ENCODE results near the gene TNIK. TPM values are rescaled to one million over a fixed set of nuclear protein-coding genes. Genes with fewer than 3 reads are reported as not detected.

Gene TNIK
- total RNA-seq, 1 donor from 2014 or later: 5.7 TPM

DNA sequence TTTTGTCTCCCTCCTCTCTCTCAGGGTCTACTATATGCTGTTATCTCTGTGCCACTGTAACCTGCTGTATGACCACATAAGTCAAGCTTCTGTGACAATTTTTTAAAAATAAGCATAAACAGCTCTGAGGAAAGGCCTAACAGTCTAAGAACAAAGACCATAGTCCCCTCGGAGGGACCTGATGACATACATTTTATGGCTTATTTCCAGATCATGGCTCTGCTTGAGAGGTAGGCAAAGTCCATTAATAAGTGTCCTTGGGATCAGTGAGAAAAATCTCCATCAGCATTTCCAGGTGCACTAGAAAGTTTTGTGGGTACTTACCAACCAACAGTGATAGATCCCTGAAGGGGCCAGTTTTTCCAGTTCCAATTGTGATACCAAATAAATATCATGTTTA lies 123.8 kb downstream of the TNIK start:
- DNase-seq: no peak

DNA sequence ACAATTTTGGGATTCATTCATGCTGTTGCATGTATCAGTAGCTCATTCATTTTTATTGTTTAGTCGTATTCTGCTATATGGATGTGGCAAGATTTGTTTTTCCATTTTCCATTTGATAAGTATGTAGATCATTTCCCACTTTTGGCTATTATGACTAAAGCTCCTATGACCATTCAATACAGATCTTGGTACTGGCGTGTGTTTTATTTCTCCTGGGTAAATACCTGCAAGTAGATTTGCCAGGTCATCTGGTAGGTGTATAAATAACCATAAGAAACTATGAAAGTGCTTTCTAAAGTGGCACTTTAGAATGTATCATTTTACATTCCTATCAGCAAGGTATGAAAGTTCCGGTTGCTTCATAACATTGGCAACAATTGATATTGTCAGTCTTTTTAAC lies 124.6 kb downstream of the TNIK start:
- DNase-seq: no peak

DNA sequence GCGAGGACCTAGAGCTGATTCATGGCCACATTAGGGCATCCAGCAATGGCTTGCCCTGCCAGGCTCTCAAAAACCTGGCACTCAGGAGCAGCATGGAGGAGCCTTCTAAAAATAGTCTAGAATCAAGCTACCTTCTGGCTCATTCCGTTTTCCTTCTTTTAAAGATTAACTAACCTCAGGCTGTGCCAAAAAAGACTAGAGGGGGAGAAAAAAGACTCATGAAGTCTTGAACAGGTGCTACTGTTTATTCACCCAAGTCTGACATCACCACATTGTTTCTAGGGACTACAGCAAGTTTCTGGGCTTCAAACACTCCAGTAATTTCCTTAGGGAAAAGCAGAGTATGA lies 125.8 kb downstream of the TNIK start:
- DNase-seq: no peak

DNA sequence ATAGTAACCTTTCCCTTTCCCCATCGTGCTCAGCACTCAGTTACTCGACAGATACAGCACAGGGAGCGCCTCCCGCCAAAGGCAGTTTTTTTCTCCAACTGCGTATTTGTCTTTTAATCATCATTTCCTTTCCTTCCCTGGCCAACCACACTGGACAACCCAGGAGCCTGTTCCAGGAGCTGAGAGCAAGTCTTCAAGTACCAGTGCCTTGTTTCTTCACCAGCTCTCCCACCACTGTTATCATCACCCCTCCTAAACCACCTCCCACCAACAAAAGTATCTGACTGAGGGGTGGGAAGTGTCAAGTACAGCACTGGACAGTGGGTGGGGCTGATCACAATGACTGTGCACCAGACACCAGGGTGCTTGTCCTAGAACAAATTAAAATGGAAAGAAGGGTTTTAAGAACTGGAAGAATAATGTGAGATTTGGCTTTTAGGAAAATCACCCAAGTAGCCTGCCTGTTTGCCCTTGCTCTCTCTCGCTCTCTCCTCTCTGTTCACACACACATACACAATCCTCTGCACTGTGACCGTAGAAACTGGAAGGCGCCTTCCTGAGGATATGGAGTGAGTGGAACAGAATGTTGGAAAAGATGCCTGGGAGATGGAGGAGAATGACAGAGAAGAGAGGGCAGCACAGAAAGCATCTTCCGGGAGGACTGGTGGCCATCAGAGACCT lies 126.3 kb downstream of the TNIK start:
- DNase-seq: no peak

DNA sequence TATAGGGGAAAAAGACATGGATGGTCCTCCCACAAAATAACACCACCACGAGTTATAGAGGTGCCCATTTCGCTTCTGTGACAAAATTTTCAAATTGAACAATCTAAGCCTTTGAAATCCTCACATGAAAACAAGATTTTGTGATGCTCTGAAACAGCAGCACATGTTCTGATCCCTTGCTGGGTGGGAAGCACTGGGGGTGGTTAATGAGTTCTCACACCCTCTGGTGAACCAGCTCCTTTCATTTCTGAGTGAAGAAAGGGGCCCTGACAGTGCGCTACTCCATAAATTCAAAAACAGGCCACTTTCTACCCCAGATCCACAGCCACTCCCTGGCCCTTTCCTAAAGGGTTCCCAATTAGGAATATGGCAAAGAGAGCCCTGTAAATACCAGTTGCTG lies 129.3 kb downstream of the TNIK start:
- no peak for DNase-seq

DNA sequence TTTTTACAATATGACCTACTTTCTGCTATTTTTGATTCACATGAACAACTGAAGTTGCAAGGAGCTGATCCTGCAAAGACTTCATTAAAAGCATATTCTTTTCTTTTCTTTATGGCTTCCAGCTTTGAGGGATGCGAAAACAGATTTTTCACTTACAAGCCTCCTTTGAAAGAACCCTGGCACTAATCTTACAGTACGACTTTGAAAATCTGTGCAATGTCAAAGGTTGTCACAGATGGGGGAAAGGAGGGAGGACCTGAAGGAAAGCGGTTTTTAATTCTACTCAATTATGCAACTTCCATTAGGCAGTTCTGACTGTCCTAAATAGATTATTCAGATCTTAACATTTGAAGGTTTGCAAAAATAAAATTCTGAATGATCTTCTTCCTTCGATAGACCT lies 130.5 kb downstream of the TNIK start:
- DNase-seq: no peak

DNA sequence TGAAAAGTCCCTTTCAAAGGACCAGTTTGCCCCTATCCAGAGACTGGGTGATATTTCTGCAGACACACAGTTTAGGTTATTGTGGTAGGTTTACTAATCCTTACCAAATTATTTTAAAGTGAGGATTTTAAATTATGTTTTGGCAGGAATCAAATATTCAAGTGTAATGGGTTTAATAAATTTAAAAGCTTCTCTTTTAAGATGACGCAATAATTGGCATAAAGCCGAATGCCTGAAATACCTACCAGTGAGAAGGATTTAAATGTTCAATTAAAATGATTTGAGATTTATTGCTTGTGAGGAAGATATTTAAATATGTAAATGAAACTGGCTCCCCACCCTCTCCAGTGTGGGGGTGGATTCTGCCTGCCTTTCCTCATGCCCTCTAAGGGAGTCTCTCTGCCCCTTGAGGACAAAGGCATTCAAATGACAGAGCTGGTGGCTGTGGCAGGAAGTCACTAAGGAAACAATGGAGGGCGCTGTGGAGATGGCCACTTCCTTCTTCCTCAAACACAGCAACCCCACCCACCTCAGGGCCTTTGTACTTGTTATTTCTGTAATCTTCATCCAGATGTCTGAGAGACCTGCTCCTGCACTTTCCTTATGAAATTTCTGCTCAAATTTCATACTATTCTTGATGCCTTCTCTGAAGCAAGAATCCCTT lies 131.7 kb downstream of the TNIK start:
- no peak for DNase-seq

DNA sequence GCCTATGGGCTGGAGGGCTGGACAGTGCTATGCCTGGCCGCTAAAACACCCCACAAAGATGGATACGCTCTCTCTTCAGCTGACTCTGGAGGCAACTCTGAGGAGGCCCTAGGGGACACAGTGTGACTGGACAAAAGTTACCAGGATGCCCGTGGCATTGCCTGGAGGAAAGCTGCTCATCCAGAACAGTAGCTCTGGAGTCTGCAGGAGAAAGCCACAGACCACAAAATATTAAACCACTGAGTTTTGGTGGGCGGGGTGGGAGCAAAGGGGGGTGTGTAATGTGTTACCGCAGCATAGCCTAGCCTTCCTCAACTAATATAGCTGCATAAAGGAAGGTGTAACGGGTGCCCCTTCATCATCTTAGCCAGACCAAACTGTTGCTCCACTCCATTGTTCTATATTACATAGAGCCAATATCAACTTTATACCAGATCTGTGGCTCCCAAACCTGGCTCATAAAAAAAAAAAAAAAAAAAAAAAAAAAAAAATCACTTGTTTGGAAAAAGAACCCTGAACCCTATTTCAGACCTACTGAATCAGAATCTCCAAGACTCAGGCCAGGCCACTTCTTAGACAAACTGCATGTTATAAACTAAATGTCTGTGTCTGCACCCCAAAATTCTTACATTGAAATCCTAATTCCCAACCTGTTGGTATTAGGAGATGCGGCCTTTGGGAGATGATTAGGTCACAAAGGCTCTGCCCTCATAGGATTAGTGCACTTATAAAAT lies 132.6 kb downstream of the TNIK start:
- no peak for DNase-seq

DNA sequence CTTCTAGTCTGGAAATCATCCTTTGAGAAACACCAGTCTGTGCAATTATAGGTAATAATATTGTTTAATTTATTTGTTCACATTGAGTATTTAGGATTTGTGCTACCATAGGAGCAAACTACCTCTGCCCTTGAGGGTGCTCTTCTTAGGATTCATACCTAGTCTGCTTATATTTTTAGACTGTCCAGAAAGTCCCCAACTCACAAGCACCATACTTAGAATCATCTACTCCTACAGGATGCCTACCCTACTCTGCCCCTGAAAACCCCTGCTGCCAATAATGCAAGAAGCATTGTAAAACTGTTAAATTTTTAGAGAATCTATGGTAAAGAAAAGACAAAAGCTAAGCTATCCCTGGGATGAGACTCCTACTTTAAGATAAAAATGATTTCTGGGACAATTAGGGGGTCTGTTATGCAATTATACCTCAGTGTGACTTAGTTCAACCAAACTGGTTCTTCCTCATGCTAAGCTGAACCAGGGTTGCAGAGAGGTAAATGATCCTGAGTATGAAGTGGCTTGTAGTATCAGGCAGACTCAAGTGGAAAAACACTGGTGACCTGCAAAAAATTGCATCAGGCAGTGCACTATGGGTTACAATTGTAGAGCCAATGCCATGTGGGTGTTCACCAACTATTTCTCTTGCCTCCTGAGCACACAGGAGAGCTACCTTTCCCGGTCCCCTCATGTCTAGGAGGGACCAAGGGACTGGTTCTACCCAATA lies 133.3 kb downstream of the TNIK start:
- no peak for DNase-seq

DNA sequence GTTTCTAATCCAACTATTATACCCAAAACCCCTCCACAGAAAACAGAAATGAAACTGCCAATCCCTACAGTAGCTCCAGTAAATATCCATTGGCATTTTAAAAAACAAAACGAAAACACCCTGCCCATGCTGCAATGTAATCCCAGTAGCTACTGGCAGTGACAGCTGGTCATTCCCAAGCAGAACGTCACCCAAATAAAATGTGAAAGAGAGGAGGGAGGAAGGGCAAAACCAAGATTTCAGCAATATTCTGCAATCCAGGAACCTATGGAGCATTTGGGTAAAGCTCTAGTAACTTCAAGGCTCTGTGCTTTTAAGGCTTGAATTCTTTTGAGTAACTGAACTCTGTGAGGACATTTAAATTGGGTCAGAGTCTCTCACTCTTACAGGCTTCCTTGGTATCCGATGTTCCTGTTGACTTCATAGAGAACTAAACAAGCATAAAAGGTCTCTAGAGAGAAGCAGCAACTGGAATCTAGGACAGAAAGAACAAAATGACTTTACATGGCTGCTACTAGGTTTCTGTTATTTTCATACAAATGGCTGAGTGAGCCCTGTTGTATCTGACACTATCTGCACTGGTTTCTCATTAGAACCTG lies 136.2 kb downstream of the TNIK start:
- DNase-seq: no peak

DNA sequence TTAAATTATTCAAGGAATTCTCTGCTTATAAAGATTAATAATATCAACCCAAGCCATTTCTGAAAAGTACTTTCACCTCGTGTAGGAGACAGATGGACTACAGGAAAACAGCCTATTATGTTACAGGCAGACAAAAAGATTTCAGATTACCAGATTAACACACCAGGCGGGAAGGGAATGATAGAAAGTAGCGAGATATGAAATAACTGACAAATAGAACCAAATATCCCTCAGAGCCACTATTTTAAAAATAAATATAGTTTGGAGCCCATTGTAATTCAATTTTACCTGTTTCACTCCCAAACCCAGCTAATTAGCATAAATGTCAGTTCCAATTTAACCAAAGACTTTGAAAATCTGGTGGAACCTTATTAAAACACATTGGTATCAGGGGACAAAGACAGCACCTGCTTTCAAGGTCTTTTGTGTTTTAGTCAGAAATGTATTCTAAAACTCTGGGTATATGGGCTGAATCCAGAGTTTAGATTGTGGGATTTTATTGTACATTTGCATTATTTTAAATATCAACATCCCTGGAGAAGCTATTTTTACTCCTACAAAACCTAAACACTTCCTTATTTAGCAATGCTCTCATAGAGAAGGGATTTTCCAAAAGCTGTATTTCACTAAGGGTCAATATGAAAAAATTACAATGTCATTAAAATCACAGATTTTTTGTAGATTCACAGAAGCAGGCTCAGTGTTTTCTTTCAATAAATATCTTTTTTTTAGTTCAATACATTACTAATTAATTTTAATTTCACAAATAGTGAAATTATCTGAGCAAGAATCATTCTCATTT lies 138.4 kb downstream of the TNIK start:
- DNase-seq: no peak

DNA sequence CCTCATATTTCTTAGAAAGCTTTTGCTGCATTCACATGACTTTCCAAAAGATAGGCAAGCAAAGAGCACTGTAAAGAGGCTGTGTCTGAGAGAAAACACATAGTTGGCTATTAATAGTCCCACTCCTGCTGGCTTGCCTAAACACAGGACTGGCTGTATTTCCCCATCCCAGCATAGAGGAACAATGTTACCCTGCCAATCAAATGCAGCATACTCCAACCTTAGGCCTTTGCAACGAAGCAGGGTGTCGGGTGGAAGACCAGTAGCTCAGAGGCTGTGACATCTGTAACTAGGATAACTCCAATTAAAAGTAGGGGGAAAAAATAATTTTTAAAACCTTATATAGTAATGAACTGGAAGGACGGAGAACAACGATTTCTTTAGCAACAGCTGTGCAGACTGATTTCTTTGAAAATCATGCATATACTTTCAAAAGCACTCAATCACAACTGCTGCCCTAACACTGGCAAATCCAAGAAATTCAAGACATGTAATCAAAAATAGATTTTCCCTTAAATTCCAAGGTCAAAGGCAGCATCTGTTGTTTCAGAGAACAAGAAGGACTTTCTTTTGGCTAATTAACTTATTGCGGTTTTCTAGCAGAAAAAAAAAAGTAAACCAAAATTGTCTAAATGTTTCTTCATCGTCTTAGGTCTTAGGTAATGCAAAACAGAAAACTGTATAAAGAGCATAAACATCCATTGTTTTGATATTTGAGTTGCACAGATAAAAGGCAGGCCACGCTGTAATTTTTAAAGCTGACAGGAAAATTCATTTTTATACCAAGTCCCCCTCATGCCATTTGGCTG lies 139.3 kb downstream of the TNIK start:
- DNase-seq: no peak

DNA sequence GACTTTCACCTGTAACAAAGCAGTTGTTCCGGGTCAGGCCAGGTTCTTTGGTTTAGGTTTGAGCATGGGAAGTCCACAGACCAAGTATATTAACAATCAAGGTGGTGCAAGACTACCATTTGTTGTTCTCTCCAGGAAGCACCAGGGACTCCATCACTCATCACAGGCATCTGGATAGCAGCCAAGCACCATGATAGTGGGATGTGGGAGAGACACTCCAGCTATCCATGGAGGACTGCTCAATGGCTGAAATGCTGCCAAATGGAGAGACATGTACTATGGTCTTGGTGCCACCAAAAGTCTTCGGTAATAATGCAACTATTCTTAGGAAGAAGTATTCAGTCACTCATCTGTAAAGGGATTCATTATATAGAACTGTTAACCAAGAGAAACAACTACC lies 143.0 kb downstream of the TNIK start:
- no peak for DNase-seq

DNA sequence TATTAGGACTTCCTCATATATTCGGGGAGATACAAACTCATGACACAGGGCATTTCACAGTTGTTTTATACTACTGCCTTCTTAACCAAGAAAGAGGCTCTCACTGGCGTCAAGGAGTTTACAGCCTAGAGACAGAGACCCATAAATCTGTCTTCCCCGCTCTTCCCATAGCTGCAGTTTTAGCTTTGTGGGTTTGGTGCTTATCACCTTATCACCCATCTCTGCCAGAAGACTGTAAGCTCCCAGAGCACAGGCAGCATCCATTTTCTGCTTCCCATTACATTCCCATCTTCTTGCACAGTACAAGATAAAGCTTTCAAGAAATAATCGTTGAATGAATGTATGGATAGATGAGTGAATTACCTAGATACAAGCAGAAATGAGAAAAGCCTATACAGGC lies 144.3 kb downstream of the TNIK start:
- no peak for DNase-seq

DNA sequence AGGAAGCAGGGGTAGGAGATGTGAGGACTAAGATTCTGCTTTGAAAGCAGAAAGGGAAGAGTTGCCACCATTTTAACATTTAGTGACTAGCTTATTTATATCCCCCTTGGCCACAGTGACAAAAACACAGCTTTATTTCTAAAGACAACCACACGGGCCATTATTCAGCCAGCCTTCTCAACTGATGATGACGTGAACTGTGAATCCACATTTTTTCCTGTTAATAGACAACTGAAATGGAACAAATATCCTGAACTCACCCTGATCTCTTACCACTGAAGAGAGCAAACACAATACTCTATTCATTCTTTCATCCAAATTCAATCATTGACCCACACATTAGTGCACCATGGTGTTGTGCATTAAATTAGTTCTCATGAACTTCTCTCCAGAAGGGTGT lies 145.1 kb downstream of the TNIK start:
- DNase-seq: no peak

DNA sequence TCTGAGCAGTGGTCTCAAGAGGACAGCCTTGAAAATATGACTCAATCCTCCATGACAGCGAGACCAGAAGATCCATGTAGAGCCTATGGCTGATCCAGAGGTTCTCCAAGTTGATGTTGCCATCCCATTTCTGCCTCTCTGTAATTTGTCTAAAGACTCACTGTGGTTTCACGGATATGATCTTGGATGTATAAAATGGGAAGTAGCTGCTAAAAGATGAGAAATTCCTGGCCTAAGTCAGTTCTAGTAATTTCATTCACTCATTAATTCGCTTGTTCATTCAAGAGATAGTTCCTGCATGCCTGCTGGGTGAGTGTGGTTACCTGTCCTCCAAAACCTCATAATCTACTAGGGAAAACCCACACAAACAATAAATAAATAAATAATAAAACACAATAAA lies 145.9 kb downstream of the TNIK start:
- no peak for DNase-seq

DNA sequence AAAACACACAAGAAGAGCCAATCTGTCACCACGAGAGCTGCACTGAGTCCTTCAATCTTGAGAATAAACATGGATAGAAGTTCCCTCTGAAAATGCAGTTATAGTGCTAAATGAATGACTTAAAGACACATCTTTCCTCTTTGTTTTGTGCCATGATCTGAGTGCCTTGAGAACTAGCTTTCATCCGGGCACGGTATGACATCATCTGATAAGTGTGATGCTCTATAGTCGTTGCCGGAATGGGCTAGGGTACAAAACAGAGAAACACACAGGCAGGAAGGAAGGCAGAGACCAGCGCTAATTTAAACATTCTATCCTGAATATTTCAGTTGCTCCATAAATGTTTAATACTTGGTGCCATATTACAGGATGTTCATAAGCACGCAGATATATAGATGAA lies 146.5 kb downstream of the TNIK start:
- DNase-seq: no peak

DNA sequence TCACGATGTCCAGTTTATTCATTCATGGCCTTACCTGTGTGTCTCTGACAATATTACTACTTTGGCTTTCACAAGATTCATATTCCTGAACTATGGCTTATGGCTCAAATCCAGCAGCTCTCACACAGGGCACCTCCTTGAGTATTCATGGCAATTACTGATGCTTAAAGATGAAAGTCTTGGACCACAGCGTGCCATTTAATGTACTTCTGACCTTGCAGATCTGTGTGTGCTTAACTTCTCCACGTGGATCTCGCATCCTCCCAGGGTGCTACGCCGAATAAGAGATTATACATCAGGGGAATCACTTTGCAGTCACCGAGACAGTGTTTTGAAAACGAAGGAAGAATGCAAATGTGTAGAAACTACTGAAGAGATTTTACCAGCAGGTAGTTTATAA lies 147.5 kb downstream of the TNIK start:
- DNase-seq: no peak

DNA sequence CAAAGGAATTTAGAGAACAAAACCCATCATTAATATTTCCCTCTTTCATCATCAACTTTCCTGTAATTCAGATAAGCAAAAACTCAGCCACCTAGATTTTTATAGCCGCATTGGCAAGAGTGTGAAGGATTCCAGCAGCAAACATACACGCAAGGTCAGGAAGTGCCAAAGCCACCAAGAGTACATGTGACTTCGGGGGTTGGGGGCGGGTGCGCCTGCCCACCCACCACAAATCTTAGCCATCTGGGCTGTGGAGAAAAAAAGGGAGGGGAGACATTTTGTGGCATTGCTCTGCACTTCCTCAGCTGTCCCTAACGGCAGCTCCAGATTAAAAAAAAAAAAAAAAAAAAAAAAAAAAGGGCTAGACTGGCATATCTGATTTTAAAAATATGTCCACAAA lies 148.4 kb downstream of the TNIK start:
- no peak for DNase-seq

DNA sequence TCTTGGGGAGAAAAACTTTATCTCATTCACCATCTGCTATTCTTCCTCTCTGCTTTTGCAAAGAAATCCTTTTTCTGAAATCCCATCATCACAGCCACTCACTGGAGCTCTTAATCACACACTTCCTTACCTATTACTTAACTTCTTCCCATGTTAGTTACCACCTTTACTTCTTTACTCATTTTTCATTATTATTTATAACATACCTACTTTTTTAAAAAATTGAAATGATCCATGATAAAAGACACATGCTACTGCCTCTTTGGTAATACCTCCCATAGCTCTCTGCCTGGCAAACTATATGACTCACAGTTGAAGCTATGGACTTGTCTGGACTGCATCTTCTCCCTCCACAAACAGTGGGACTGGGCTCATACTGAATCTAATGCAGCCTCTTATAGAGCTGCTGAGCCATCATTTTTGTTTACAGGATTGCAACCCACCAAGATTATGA lies 150.3 kb downstream of the TNIK start:
- no peak for DNase-seq

DNA sequence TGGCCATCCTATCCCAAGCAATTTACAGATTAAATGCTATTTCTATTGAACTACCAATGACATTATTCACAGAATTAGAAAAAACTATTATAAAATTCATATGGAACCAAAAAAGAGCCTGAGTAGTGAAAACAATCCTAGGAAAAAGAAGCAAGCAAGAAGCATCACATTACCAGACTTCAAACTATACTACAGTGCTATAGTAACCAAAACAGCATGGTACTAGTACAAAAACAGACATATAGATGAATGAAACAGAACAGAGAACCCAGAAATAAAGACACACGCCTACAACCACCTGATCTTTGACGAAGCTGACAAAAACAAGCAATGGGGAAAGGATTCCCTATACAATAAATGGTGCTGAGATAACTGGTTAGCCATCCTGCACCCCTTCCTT lies 152.2 kb downstream of the TNIK start:
- DNase-seq: no peak
